ENCODE measurements around the gene CACNA1B.

Gene CACNA1B

DNA sequence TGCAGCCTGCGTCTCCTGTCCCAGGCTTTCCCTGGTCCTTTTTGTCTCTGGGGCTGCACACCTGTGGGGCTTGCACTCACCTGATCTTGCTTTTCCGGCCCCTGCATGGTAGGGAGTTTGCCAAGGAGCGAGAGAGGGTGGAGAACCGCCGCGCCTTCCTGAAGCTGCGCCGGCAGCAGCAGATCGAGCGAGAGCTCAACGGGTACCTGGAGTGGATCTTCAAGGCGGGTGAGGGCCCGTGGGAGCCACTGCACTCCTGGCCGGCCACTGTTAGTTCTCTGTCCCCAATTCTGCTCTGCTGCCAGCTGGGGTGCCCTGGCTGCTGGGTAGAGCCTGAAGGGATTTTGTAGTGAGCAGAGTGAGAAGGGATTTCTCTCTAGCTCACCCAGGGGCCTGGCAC lies 78.0 kb downstream of the CACNA1B start:
- Histone ChIP-seq H3K79me2 (ENCODE audit: insufficient read depth, low read length) (no peaks in the 10 kb centered on the region), H3K4me2 (ENCODE audit: insufficient read depth, low read length) (no peak overlapping the region), H3K9me3 (ENCODE audit: insufficient read depth, low read length, severe bottlenecking) (no peaks in the 10 kb centered on the region), H3K27ac (ENCODE audit: low read length) (no peak overlapping the region), H3K36me3 (ENCODE audit: insufficient read depth, low read length) (no peaks in the 10 kb centered on the region), H3K9ac (ENCODE audit: low read depth, low read length) (no peak overlapping the region), H3K27me3 (ENCODE audit: insufficient read depth, low read length, poor library complexity) (no peaks in the 10 kb centered on the region), H4K20me1 (ENCODE audit: insufficient read depth, low read length) (no peaks in the 10 kb centered on the region), H2AFZ (ENCODE audit: low read depth, low read length) (no peak overlapping the region), H3K4me1 (ENCODE audit: insufficient read depth, low read length) (no peaks in the 10 kb centered on the region), H3K4me3 (ENCODE audit: low read depth in 1 of 2, low read length in 2 of 2) (no peak overlapping the region)
- ATAC-seq (ENCODE audit: insufficient read depth, low read depth) = no peak
- DNase-seq = no peak
- no peak for TF ChIP-seq CTCF (IDR thresholded peaks at IDR 0.05; ENCODE audit: borderline replicate concordance, extremely low read depth, low read length, poor library complexity, severe bottlenecking)
- TF ChIP-seq EZH2 (IDR thresholded peaks at IDR 0.05; ENCODE audit: borderline replicate concordance, low read depth, low read length, severe bottlenecking) = no peak

- H3K36me3 ChIP-seq (ENCODE audit: insufficient read depth, low read length) = no peaks in the 10 kb centered on the region
- no peak for DNase-seq
- H3K27ac ChIP-seq (ENCODE audit: low read length) = no peak overlapping the region
- H3K4me2 ChIP-seq (ENCODE audit: insufficient read depth, low read length) = no peak overlapping the region
- TF ChIP-seq CTCF (IDR thresholded peaks at IDR 0.05; ENCODE audit: borderline replicate concordance, extremely low read depth, low read length, poor library complexity, severe bottlenecking) = no peak
- no peak overlapping the region for H2AFZ ChIP-seq (ENCODE audit: low read depth, low read length)
- H3K79me2 ChIP-seq (ENCODE audit: insufficient read depth, low read length) = no peaks in the 10 kb centered on the region
- H3K27me3 ChIP-seq (ENCODE audit: insufficient read depth, low read length, poor library complexity) = no peaks in the 10 kb centered on the region
- no peaks in the 10 kb centered on the region for H3K4me1 ChIP-seq (ENCODE audit: insufficient read depth, low read length)
- H4K20me1 ChIP-seq (ENCODE audit: insufficient read depth, low read length) = no peaks in the 10 kb centered on the region
- no peak overlapping the region for H3K9ac ChIP-seq (ENCODE audit: low read depth, low read length)
- no peak for ATAC-seq (ENCODE audit: insufficient read depth, low read depth)
- H3K9me3 ChIP-seq (ENCODE audit: insufficient read depth, low read length, severe bottlenecking) = no peaks in the 10 kb centered on the region
- H3K4me3 ChIP-seq (ENCODE audit: low read depth in 1 of 2, low read length in 2 of 2) = no peak overlapping the region
These were observed 78.5 kb downstream of the CACNA1B start for GRCh38 chr9:137956039-137956438.

DNA sequence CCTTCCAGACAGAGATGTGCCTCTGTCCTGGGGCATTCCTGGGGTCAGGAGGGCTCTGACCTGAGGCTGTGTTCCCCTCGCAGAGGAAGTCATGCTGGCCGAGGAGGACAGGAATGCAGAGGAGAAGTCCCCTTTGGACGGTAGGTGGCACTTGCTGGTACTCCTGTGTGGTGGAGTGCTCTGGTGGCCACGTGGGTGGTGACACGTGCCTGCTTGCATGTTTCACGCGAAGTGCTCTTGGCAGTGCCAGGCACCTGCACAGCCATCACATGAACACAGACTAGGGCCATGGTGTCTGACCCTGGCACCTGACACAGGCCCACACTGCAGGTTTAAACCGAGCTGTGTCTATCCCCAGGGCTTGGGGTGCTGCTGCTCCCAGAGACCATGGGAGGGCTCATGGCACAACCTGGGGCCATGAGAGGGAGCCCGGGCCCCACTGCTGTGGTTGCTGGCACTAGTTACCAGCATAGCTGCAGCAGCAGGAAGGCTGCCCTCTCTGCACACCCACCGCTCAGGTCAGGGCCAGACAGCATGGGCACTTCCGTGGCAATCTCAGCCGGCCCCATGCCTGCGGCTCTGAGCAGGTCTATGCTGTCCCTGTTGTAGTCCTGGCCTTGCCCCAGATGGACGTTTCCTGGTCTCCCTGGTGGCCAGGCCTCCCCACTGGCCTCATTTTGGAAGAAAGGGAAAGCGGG lies 79.3 kb downstream of the CACNA1B start:
- ATAC-seq (ENCODE audit: insufficient read depth, low read depth) = no peak
- Histone ChIP-seq H3K4me3 (ENCODE audit: low read depth in 1 of 2, low read length in 2 of 2) (no peak overlapping the region), H3K4me1 (ENCODE audit: insufficient read depth, low read length) (no peaks in the 10 kb centered on the region), H3K9ac (ENCODE audit: low read depth, low read length) (no peak overlapping the region), H3K27me3 (ENCODE audit: insufficient read depth, low read length, poor library complexity) (no peaks in the 10 kb centered on the region), H2AFZ (ENCODE audit: low read depth, low read length) (no peak overlapping the region), H3K4me2 (ENCODE audit: insufficient read depth, low read length) (no peak overlapping the region), H3K9me3 (ENCODE audit: insufficient read depth, low read length, severe bottlenecking) (no peaks in the 10 kb centered on the region), H3K36me3 (ENCODE audit: insufficient read depth, low read length) (no peaks in the 10 kb centered on the region), H3K27ac (ENCODE audit: low read length) (no peak overlapping the region), H4K20me1 (ENCODE audit: insufficient read depth, low read length) (no peaks in the 10 kb centered on the region), H3K79me2 (ENCODE audit: insufficient read depth, low read length) (no peaks in the 10 kb centered on the region)
- DNase-seq = no peak
- no peak for TF ChIP-seq CTCF (IDR thresholded peaks at IDR 0.05; ENCODE audit: borderline replicate concordance, extremely low read depth, low read length, poor library complexity, severe bottlenecking)
- no peak for TF ChIP-seq EZH2 (IDR thresholded peaks at IDR 0.05; ENCODE audit: borderline replicate concordance, low read depth, low read length, severe bottlenecking)
